HL-60 (cell line): ENCODE data around the gene PI4K2A.

Experiments
- CTCF ChIP-seq: IDR thresholded peaks from one replicate; pipeline ENCODE4 v1.5.1; 2011; ENCODE audit warnings: low read length, control low read depth, inconsistent platforms; ENCODE audit not compliant: insufficient read depth
- GABPA ChIP-seq: IDR thresholded peaks from 2 replicates; pipeline ENCODE4 v1.6.1; 2012; ENCODE audit warnings: low read depth
- POLR2AphosphoS5 ChIP-seq: IDR thresholded peaks from 2 replicates; pipeline ENCODE4 v1.6.1; 2012; ENCODE audit warnings: low read depth
- REST ChIP-seq: IDR thresholded peaks from 2 replicates; pipeline ENCODE4 v1.6.1; 2012; ENCODE audit warnings: low read depth; ENCODE audit not compliant: insufficient replicate concordance
- SPI1 ChIP-seq: IDR thresholded peaks from 2 replicates; pipeline ENCODE4 v1.6.1; 2012; ENCODE audit warnings: low read depth, mild to moderate bottlenecking, borderline replicate concordance

- TF ChIP-seq CTCF (no peak), POLR2AphosphoS5 (no peak), REST (no peak), SPI1 (no peak), GABPA (no peak)
Observed at GRCh38 chr10:97666992-97667391, 26.5 kb downstream of the PI4K2A start.
